ENCODE measurements around the gene ZNF652.

Gene ZNF652

GRCh38 chr17:49258394-49258793 lies 103.7 kb downstream of the ZNF652 start:
- no peak for DNase-seq

GRCh38 chr17:49255125-49255524 lies 106.9 kb downstream of the ZNF652 start:
- DNase-seq, result no peak

- DNase-seq, result no peak
Observed at GRCh38 chr17:49254066-49254465, 108.0 kb downstream of the ZNF652 start.

GRCh38 chr17:49252148-49252695 lies 109.8 kb downstream of the ZNF652 start:
- no peak for DNase-seq

- no peak for DNase-seq
Observed at GRCh38 chr17:49249890-49250522, 112.0 kb downstream of the ZNF652 start.

- no peak for DNase-seq
Observed at GRCh38 chr17:49249292-49249794, 112.7 kb downstream of the ZNF652 start.

- no peak for DNase-seq
Observed at GRCh38 chr17:49247944-49248343, 114.1 kb downstream of the ZNF652 start.

GRCh38 chr17:49244839-49245238 lies 117.2 kb downstream of the ZNF652 start:
- DNase-seq, result no peak

Data from activated CD4-positive, alpha-beta T cell treated with anti-CD3 and anti-CD28 coated beads, Interleukin-2, amount 50 U/mL, for 1 hour (primary cell).